MCF 10A (cell line): ENCODE measurements around the gene FAM120AOS. TPM values are rescaled to one million over a fixed set of nuclear protein-coding genes. Genes with fewer than 3 reads are reported as not detected.

ENCODE experiments used
- BruUV-seq: library from RNA; stranded (reverse); fragments of 400-500 nt; replicated peaks from 2 replicates; lab custom pipeline; 2021; lab: Mats Ljungman, UMichigan
- CTCF ChIA-PET: fragments of 300-600 bp; sonication (Branson Sonifier 250); formaldehyde crosslinking; extraction: SDS; loops from one replicate; lab custom pipeline; 2021; ENCODE audit warnings: antibody characterized with exemption, inconsistent platforms; lab: Yijun Ruan, JAX
- POLR2A ChIA-PET: fragments of 300-600, 350-650 bp; sonication (Branson Sonifier 250); formaldehyde crosslinking; extraction: SDS; loops from one replicate; lab custom pipeline; 2020; ENCODE audit warnings: antibody characterized with exemption, inconsistent platforms; lab: Yijun Ruan, JAX
- DNase-seq: peaks from one replicate; pipeline ENCODE4 v3.0.0-alpha.2; 2018; ENCODE audit not compliant: unreplicated experiment
- H3K27ac Mint-ChIP-seq: one replicate; pipeline ENCODE4 v1.8.0; 2022; ENCODE audit warnings: mild to moderate bottlenecking, low read depth, mixed read lengths; ENCODE audit not compliant: unreplicated experiment
- H3K27me3 Mint-ChIP-seq: one replicate; pipeline ENCODE4 v1.8.0; 2022; ENCODE audit warnings: mixed read lengths; ENCODE audit not compliant: insufficient read depth, unreplicated experiment
- H3K36me3 Mint-ChIP-seq: one replicate; pipeline ENCODE4 v1.8.0; 2022; ENCODE audit warnings: mild to moderate bottlenecking, moderate library complexity, mixed read lengths; ENCODE audit not compliant: insufficient read depth, unreplicated experiment
- H3K4me1 Mint-ChIP-seq: one replicate; pipeline ENCODE4 v1.8.0; 2022; ENCODE audit warnings: mixed read lengths; ENCODE audit not compliant: insufficient read depth, unreplicated experiment
- H3K4me3 Mint-ChIP-seq: one replicate; pipeline ENCODE4 v1.8.0; 2022; ENCODE audit warnings: mild to moderate bottlenecking, moderate library complexity, mixed read lengths; ENCODE audit not compliant: unreplicated experiment
- H3K9me3 Mint-ChIP-seq: one replicate; pipeline ENCODE4 v1.8.0; 2022; ENCODE audit warnings: mixed read lengths; ENCODE audit not compliant: unreplicated experiment
- CTCF ChIP-seq: fragments of 200-600 bp; IDR thresholded peaks from one replicate; pipeline ENCODE4 v1.8.0; 2022; ENCODE audit warnings: antibody characterized with exemption, mild to moderate bottlenecking; ENCODE audit not compliant: unreplicated experiment
- intact Hi-C: fragments of 100-400 bp; cut with micrococcal nuclease; formaldehyde crosslinking; loops from 2 replicates; pipeline ENCODE4 v1.14.1; 2022
- total RNA-seq: library from RNA; stranded (reverse); gene quantifications from 2 replicates; pipeline ENCODE4 v1.2.3, GENCODE V29; 2022

FAM120AOS gene
- total RNA-seq, 1 experiment from 2014 or later, result 50.1 TPM

GRCh38 chr9:93436218-93436617 is 17.2 kb downstream of the FAM120AOS start:
- Mint-ChIP-seq H3K4me1 (no peaks in the 10 kb centered on the region), H3K9me3 (peaks cover 6% of the 10 kb centered on the region), H3K36me3 (no peaks in the 10 kb centered on the region), H3K4me3 (no peak overlapping the region), H3K27ac (no peak overlapping the region), H3K27me3 (no peaks in the 10 kb centered on the region)
- intact Hi-C loops, result no loop called here
- ChIA-PET CTCF (no interaction called here), POLR2A (interaction anchor here (0.7 to 1.6 kb wide), 2 partner anchors 9 to 15 kb away, joined by 3 to 10 read pairs; partner anchors contain the start of gene FAM120A)
- BruUV-seq, result no TSS peak
- no peak for TF ChIP-seq CTCF
- DNase-seq, result peak; percentile 24

GRCh38 chr9:93435386-93435785 is 18.0 kb downstream of the FAM120AOS start:
- CTCF ChIA-PET, result interaction anchor here (1.0 kb wide), 1 partner anchor 327 kb away, joined by 4 read pairs; no protein-coding TSS in a partner anchor
- no peak for TF ChIP-seq CTCF

GRCh38 chr9:93434056-93434455 is 19.3 kb downstream of the FAM120AOS start:
- no peak overlapping the region for H3K4me3 Mint-ChIP-seq
- no peak for DNase-seq
- ChIA-PET CTCF (no interaction called here), POLR2A (no interaction called here)
- no peaks in the 10 kb centered on the region for H3K36me3 Mint-ChIP-seq
- no peak for TF ChIP-seq CTCF
- peaks cover 6% of the 10 kb centered on the region for H3K9me3 Mint-ChIP-seq
- no peak overlapping the region for H3K27ac Mint-ChIP-seq
- H3K27me3 Mint-ChIP-seq, result no peaks in the 10 kb centered on the region
- H3K4me1 Mint-ChIP-seq, result no peaks in the 10 kb centered on the region
- BruUV-seq, result no TSS peak
- intact Hi-C loops, result no loop called here

More at GRCh38 chr9:93435386-93435785, 18.0 kb downstream of the FAM120AOS start:
- no peak for DNase-seq
- Mint-ChIP-seq H3K4me3 (no peak overlapping the region), H3K27me3 (no peaks in the 10 kb centered on the region), H3K27ac (no peak overlapping the region), H3K9me3 (peaks cover 6% of the 10 kb centered on the region), H3K4me1 (no peaks in the 10 kb centered on the region), H3K36me3 (no peaks in the 10 kb centered on the region)
- POLR2A ChIA-PET, result no interaction called here
- no TSS peak for BruUV-seq
- intact Hi-C loops, result no loop called here

GRCh38 chr9:93432964-93433363 is 20.4 kb downstream of the FAM120AOS start:
- Mint-ChIP-seq H3K27ac (no peak overlapping the region), H3K27me3 (no peaks in the 10 kb centered on the region), H3K4me3 (no peak overlapping the region), H3K36me3 (no peaks in the 10 kb centered on the region), H3K9me3 (peaks cover 6% of the 10 kb centered on the region), H3K4me1 (no peaks in the 10 kb centered on the region)
- no peak for DNase-seq
- intact Hi-C loops, result no loop called here
- BruUV-seq, result no TSS peak
- POLR2A ChIA-PET, result interaction anchor here (0.7 kb wide), 1 partner anchor 9 kb away, joined by 3 read pairs; no protein-coding TSS in a partner anchor
- CTCF ChIA-PET, result interaction anchor here (0.6 kb wide), 1 partner anchor 505 kb away, joined by 3 read pairs; no protein-coding TSS in a partner anchor
- TF ChIP-seq CTCF, result no peak
